Hippocampal formation (tissue), 2 donors: ENCODE measurements around the gene PIK3R3.
A peak's percentile ranks its signal among the peaks of the same experiment; 100 is the strongest.
"Not testable (repeated sequence)": the region's sequence is repeated elsewhere in the genome, so short reads cannot be mapped to it uniquely, and the experiment has no call there.

Experiments used
- DNase-seq, 2 donors: peaks; one replicate each; lab custom pipeline; 2025; lab: John Stamatoyannopoulos, UW

PIK3R3 gene

DNA sequence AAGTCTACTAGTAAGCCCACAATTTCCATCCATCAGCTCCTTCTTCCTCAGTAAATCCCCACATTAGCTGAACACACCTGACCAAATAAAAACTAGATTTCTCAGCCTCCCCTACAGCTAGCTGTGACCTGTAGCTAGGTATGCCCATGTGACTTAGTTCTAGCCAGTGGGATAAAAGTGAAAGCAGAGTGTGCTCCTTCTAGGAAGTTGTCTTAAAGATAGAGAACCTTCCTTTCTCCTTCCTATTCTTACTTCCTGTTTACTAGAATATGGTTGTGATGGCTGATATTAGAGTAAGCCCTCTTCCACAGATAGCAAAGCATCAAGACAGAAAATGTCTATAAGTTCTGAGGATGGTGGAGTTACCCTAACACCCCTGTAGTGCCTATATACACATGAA, 67.0 kb downstream of the PIK3R3 start:
- DNase-seq: no peak

DNA sequence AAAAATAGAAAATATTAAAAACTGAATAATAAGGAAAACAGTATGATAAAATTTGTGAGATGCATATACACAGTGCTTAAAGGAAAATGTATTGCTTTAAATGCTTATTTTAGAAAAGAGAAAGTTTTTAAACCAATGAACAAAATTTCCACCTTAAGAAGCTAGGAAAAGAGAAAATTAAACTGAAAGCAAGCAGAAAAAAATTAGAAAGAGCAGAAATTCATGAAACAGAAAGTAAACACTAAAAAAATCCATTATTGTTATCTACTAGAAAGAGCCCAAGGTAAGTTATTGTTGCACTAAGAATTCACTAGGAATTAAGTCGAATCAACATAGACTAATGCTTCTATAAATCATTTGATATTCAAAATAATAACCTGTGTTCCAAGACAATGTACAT, 67.7 kb downstream of the PIK3R3 start:
- DNase-seq: no peak

DNA sequence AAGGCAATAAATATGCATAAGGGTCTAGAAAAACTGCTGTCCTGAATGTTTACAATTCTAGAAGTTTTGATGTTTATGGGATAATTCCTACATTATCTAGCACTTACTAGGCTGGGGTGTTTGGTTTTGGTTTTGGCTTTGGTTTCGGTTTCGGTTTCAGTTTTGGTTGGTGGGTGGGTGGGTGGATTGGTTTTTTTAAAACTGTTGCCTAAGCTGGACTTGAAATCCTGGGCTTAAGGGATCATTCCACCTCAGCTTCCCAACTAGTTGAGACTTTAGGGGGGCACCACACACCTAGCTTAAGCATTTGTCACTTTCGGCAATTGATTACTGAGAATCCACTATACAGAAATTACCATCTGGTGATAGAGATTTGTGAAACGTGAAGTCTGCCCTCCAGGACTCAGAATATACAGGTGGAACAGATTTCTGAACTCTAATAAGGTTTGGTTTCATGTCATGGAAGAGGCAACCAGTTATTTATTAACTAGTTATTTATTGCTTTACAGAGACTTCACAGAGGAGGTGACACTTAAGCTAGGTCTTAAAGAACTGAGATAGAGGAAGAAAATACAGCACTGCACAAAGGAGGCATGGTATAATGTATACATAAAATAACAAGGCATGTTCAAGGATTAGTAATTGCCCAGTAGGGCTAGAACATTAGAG, 69.6 kb downstream of the PIK3R3 start:
- DNase-seq: no peak

DNA sequence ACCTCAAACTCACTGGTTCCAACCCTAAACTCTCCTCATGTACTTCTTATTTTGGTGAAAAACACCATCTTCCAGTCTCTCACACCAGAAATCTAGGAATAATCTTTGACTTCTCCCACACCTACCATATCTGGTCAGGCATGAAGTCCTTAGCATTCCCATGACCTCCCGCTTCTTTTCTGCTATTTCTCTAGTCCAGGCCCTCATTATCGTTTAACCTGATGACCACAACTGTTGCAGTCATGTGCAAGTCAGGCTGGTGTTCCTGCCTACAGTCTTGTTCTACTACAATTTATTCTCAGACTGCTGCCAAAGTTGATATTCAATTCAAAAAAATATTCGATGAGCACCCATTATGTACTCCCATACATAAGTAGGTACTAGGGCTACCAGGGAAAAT, 71.3 kb downstream of the PIK3R3 start:
- DNase-seq: no peak

DNA sequence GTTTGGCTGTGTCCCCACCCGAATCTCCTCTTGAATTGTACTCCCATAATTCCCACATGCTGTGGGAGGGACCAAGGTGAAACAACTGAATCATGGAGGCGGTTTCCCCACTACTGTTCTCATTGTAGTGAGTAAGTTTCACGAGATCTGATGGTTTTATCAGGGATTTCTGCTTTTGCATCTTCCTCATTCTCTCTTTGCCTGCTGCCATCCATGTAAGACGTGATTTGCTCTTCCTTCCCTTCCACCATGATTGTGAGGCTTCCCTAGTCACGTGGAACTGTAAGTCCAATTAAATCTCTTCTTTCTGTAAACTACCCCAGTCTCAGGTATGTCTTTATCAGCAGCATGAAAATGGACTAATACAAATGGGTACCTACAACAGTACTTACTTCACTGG, 73.5 kb downstream of the PIK3R3 start:
- DNase-seq: no peak

DNA sequence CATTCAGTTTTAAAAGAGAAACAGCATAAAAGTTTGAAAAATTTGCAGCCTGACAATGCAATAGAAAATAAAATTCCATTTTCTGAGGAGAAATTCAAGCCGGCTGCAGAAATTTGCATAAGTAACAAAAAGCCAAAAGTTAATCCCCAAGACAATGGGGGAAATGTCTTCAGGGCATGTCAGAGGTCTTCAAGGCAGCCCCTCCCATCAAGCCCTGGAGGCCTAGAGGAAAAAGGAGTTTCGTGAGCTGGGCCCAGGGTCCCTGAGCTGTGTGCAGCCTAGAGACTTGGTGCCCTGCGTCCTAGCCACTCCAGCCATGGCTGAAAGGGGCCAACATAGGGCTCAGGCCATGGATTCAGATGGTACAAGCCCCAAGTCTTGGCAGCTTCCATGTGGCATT, 74.6 kb downstream of the PIK3R3 start:
- DNase-seq: no peak

DNA sequence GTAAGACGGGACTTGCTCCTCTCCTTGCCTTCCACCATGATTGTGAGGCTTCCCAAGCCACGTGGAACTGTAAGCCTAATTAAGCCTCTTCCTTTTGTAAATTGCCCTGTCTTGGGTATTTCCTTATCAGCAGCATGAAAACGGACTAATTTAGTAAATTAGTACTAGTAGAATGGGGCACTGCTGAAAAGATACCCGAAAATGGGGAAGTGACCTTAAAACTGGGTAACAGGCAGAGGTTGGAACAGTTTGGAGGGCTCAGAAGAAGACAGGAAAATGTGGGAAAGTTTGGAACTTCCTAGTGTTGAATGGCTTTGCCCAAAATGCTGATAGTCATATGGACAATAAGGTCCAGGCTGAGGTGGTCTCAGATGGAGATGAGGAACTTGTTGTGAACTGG, 75.2 kb downstream of the PIK3R3 start:
- DNase-seq: not testable (repeated sequence)

DNA sequence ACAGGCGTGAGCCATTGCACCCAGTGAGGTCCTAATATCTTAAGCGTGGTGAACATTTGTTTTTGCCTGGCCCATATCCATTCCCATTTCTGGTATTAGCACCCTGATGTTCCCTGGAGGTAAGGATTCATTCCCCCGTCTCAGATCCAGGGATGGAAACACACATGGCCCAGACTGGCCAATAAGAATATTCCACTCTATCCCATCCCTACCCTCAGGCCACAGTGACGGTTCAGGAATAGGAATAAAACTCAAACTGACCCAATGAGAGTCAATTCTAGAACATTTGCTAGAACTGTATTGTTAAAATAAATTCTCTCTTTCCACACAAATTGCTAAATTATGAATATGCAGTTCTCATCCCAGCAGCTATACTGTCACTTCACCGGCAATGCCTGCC, 76.1 kb downstream of the PIK3R3 start:
- DNase-seq: no peak

DNA sequence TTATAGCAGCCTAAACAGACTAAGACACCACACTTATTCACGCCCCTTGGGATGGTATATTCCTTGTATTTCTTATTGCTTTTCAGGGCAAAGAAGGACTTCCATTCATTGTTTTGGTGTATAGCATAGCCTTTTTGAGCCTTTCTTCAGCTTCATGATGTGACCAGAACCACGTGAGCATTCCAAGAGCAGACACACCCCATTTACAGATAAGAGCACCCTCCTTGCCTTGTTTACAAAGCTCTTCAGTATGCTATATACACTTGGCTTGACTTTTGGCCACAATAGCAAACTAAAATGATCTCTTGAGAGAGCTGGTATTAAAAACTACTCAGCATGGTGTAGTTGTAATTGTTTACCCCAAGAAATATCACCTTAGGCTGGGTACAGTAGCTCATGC, 78.7 kb downstream of the PIK3R3 start:
- DNase-seq: no peak

DNA sequence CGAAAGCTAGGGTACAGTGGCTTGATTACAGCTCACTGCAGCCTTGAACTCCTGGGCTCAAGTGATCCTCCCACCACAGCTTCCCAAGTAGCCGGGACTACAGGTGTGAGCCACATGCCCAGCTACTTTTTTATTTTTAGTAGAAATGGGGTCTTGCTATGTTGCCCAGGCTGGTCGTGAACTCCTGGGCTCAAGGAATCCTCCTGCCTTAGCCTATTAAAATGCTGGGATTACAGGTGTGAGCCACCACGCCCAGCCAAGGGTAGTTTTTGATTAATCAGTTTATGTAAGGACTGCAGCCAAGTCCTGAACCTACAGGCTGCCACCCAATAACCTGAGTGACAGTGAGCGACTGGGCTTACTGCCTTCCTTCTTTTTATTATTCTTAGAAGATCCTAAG, 88.3 kb downstream of the PIK3R3 start:
- no peak for DNase-seq

DNA sequence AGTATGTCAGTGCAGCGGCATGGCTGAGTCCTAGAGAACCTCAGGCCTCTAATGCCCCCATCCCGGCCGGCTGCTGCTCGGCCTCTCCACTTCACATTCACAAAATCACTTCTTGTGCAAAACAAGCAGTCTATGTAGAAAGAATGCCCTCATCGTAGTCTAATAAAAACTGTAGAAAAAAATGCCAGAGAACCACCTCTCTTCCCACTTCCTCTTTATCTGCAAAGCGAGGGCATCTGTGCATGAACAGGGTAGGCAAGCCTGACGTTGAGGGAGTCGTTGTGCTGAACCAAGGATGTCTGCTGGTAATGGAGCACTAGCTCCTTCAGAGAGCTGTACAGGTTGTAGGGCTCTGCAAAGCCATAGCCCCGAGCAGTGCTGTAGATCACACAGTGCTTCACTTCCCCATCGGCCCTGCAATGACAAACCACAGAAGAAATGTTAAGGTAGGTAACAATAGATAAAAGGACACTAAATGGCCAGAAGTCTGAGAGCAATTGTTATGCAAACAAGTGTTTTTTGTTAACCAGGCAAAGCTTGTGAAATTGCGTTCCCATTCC, 88.9 kb downstream of the PIK3R3 start:
- no peak for DNase-seq

DNA sequence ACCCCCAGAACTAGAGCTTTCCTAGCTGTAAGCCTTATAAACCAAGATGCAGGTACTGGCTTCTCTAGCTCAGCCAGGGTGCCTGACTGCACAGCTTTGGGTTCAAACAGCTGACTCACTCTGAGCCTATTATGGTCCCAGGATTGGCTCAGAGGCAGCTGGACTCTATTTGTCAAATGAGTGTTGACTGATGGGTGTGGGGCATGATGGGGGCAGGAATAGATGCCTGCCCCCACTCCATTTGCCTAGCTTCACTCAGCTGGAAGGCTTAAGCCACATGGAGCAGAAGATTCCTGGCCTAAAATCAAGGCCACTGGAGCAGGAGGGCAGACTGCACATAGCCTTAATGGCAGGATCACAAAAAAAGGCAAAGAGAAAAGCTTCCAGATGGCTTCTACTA, 90.5 kb downstream of the PIK3R3 start:
- DNase-seq: no peak

DNA sequence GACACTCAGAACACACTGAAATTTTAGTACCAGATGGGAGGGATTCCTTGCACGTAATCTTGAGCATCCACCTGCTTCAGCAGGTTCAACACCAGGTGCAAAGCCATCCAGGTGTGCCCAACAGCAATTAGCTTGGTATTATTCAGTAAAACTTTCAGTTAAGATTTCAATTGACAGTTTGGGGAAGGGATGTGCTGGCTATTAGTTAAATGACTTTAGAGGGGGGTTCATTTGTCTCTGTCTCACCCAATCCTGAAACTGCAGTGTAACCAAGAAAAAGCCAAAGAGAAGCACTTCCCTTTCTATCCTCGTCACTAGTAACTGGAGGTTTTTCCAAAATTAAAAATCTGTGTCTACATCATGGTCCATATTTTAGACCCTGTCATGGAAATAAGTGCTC, 90.9 kb downstream of the PIK3R3 start:
- no peak for DNase-seq

DNA sequence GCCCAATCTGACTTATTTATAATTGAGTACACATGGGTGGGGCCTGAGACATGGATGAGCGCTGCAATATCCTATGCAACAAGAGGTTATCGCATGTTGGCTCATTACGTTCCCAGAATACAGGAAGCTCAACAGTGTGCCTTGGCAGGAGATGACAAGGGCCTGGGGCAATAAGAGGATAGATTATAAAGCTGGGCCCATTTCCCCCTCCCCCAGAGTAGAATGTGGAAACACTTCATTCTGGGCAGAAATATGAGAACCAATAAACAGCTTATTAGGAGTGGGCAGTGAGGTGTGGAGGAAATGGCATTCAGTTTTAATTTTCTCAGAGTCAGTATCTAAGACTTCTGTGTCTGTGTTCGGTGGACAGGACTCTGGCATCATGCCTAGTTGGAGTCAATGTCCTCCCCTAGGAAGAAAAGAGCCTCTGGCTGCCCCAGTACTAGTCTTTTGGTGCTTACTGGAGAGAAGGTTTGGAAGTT, 92.8 kb downstream of the PIK3R3 start:
- no peak for DNase-seq

DNA sequence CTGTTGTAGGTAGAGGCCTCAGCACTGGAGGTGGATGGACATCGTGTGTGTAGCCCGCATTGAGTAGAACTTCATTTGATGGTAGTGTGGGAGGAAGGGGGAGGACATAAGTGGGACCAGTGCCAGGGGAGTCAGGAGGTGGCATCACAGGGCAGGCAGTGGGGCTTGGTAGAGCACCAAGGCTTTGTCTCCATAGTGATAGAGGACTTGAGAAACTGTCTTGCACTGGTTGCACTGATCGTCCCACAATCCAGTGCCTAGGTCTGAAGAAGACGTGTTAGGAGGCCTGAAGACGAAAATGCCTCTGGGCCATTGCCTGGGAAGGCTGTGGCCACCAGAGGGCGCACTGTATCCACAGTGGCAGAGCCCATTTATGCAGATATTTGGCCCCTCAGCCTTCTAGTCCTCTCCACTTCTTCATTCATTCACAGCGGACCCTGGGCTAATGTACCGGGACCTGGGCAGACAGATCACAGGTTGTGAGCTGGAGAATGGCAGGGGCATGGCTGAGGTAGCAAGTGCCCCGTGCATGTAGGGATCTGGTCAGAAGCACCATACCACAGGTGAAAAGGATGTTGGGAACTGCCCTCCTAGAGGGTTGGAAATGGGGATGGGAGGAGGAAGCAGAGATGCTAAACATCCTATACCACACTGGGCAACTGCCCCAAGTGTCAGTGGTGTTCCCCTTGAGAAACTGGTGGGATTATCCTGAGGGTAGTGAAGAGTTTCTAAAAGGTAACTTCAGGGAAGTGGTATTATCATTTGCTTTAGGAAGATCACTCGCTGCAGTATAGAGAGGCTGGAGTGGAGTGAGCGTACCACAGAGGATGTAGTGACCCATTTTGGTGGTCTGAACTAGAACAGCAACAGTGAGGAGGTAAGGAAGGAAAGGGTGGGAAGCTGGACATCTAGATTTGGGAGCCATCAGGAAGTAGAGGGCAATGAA, 95.3 kb downstream of the PIK3R3 start:
- peak; percentile 60 to 77 for DNase-seq

DNA sequence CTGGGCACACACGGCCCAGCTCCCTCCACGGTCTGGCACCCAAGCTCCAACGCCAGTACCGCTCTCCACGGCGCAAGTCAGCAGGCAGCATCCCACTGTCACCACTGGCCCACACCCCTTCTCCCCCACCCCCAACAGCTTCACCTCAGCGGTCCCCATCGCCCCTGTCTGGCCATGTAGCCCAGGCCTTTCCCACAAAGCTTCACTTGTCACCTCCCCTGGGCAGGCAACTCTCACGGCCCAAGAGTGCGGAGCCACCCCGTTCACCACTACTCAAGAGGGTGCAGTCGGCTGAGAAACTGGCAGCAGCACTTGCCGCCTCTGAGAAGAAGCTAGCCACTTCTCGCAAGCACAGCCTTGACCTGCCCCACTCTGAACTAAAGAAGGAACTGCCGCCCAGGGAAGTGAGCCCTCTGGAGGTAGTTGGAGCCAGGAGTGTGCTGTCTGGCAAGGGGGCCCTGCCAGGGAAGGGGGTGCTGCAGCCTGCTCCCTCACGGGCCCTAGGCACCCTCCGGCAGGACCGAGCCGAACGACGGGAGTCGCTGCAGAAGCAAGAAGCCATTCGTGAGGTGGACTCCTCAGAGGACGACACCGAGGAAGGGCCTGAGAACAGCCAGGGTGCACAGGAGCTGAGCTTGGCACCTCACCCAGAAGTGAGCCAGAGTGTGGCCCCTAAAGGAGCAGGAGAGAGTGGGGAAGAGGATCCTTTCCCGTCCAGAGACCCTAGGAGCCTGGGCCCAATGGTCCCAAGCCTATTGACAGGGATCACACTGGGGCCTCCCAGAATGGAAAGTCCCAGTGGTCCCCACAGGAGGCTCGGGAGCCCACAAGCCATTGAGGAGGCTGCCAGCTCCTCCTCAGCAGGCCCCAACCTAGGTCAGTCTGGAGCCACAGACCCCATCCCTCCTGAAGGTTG, 97.6 kb downstream of the PIK3R3 start:
- no peak for DNase-seq

DNA sequence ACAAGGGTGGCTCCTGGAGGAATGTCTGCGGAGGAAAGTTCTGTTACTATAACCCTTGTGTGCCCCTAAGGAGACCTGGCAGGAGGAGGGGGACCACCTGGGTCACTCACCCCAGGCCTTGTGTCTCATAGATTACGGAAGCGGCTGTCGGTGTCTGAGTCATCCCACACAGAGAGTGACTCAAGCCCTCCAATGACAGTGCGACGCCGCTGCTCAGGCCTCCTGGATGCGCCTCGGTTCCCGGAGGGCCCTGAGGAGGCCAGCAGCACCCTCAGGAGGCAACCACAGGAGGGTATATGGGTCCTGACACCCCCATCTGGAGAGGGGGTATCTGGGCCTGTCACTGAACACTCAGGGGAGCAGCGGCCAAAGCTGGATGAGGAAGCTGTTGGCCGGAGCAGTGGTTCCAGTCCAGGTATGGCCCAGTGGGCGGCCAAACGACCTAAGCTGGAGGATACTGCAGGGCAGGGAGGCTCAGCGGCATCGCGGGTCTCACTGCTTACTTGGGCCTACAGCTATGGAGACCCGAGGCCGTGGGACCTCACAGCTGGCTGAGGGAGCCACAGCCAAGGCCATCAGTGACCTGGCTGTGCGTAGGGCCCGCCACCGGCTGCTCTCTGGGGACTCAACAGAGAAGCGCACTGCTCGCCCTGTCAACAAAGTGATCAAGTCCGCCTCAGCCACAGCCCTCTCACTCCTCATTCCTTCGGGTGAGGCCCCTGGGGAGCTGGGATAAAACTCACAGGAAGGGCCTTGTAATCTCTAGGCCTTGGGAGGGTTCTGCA, 101.4 kb downstream of the PIK3R3 start:
- no peak for DNase-seq

DNA sequence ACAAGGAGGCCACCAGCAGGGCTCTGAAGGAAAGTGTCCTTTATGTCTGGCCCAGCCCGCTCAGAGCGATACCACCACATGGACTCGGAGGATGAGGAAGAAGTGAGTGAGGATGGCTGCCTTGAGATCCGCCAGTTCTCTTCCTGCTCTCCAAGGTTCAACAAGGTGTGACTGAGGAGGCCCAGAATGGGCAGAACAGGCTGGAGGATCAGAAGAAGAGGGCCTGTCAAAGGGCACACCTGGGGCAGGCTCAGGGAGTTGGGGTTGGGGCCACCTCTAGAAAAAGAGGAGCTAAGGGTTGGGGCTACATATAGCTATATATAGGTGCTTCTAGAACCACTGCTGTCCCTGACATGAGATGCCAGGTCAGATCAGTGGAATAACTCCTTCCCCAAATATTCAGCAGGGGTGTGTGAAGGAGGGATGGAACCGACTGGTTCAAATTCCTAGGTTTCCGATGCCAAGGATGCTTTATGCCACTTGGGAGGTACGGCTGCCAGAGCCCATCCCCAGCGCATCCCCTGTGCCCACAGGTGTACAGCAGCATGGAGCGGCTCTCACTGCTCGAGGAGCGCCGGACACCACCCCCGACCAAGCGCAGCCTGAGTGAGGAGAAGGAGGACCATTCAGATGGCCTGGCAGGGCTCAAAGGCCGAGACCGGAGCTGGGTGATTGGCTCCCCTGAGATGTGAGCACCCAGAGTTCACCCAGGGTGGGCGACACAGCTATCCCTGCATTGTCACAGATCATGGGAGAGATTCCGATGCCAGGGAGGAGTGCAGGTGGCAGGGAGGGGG, 102.2 kb downstream of the PIK3R3 start:
- DNase-seq: no peak

DNA sequence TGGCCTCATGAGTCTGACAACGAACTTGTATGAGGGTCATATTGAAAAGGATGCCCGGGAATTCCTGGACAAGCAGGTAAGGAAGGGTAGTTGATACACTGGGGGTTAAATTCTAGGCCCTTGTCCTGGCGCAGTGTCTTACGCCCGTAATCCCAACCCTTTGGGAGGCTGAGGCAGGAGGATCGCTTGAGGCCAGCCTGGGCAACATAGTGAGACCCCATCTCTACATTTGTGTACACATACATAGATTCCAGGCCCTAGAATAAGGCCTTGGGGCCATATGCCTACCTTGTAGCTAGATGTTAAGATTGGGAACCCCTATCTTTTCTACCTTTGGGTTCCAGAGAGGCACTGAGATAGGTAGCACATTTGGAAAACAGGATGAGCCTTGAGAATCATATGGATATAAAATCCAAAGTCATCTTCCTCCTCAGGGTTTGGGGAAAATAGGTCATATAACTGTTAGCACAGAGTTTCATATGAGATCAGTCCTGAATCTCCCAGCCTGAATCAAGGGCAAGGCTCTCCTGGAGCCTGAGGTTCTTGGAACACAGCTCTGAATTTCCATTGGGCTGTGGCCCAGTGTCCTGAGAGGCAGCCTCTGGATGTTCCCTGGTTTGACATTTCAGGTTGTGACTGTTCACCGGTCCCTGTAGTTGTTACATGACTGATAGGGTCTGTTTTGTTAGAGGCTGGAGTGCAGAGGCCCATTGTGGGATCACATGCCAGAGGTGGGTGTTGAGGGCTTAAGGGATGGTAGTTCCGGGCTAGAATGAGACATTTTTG, 104.4 kb downstream of the PIK3R3 start:
- no peak for DNase-seq
